Measurements from ENCODE around the gene ITGB5. TPM values are rescaled to one million over a fixed set of nuclear protein-coding genes. Genes with fewer than 3 reads are reported as not detected.

Gene ITGB5
- total RNA-seq, 6 experiments from 2014 or later, result 61.3 to 125 (median 98.4) TPM

DNA sequence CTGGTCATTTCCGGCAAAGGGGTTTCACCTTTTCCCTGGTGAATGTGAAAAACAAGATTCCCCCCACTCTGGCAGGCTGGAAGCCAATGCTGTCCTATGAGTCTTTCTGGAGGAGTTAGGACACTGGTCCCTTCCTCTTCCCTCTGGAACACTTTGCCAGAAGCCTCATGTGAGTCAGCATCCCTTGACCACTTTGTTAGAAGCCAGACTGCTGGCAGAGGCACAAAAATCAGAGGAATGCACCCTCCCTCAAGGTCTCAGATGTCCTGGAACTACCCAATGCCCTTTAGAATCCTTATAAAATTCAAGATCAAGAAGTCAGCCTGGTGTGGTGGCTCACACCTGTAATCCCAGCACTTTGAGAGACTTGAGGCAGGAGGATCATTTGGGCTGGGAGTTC lies 26.6 kb downstream of the ITGB5 start:
- H3K27ac ChIP-seq, result peak overlapping the region in 2 of 3 donors; percentile 2 to 9
- 75% methylated on average over 1 of the region's 1 CpG for WGBS (ENCODE audit: insufficient coverage, low coverage, low lambda C conversion rate, missing lambda C conversion rate)
- peak; percentile 56 to 79 (median 72) for ATAC-seq

DNA sequence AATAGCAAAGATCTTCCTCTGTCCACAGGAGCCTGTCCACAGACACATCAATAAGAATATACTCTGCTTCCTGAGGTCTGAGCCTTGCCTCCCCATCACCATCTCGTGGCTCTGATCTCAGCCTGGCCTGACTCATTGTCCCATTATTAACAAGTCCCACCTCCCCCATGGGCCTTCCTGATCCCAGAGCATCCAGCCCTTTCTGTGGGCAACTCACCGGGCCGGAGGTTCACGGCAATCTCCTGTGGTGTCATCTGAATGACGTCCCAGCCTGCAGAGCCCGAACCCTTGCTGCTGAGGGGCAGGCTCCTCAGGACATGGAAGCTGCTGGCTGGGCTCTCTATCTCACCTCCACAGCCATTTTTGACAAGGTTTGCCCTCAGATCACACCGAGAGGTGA lies 28.1 kb downstream of the ITGB5 start:
- no peak for TF ChIP-seq POLR2A (IDR thresholded peaks at IDR 0.05)
- TF ChIP-seq, protein P1, sequence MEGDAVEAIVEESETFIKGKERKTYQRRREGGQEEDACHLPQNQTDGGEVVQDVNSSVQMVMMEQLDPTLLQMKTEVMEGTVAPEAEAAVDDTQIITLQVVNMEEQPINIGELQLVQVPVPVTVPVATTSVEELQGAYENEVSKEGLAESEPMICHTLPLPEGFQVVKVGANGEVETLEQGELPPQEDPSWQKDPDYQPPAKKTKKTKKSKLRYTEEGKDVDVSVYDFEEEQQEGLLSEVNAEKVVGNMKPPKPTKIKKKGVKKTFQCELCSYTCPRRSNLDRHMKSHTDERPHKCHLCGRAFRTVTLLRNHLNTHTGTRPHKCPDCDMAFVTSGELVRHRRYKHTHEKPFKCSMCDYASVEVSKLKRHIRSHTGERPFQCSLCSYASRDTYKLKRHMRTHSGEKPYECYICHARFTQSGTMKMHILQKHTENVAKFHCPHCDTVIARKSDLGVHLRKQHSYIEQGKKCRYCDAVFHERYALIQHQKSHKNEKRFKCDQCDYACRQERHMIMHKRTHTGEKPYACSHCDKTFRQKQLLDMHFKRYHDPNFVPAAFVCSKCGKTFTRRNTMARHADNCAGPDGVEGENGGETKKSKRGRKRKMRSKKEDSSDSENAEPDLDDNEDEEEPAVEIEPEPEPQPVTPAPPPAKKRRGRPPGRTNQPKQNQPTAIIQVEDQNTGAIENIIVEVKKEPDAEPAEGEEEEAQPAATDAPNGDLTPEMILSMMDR (IDR thresholded peaks at IDR 0.05), result no peak
- peak in 1 of 3 donors; percentile 56 for DNase-seq
- no peaks in the 10 kb centered on the region for H3K27me3 ChIP-seq
- 50% methylated on average over 1 of the region's 7 CpGs for WGBS (ENCODE audit: insufficient coverage, low coverage, low lambda C conversion rate, missing lambda C conversion rate)
- no peak overlapping the region for H3K4me3 ChIP-seq
- peaks cover 0 to 20% (median 7%) of the 10 kb centered on the region in 4 donors for H3K4me1 ChIP-seq
- intact Hi-C loops (cut with DNase I), result no loop called here
- H3K9me3 ChIP-seq, result no peaks in the 10 kb centered on the region
- H3K27ac ChIP-seq, result peak overlapping the region; percentile 22 to 41 (median 23)
- peak; percentile 40 to 80 (median 56) for ATAC-seq
- H3K36me3 ChIP-seq, result peaks cover 0 to 6% (median 3%) of the 10 kb centered on the region in 4 donors

More for the DNA sequence above, 26.6 kb downstream of the ITGB5 start:
- H3K4me3 ChIP-seq, result no peak overlapping the region
- H3K27me3 ChIP-seq, result no peaks in the 10 kb centered on the region
- DNase-seq, result peak in 1 of 3 donors; percentile 44
- H3K4me1 ChIP-seq, result peaks cover 0 to 20% (median 7%) of the 10 kb centered on the region in 4 donors
- intact Hi-C loops (cut with DNase I), result no loop called here
- H3K9me3 ChIP-seq, result no peaks in the 10 kb centered on the region
- TF ChIP-seq POLR2A (IDR thresholded peaks at IDR 0.05), result no peak
- TF ChIP-seq, protein P1 (IDR thresholded peaks at IDR 0.05), result no peak
- H3K36me3 ChIP-seq, result peaks cover 0 to 6% (median under 1%) of the 10 kb centered on the region in 4 donors

- Histone ChIP-seq H3K27me3 (no peaks in the 10 kb centered on the region), H3K9me3 (no peaks in the 10 kb centered on the region), H3K27ac (peak overlapping the region; percentile 22 to 41 (median 23)), H3K4me3 (no peak overlapping the region), H3K36me3 (peaks cover 0 to 6% (median 3%) of the 10 kb centered on the region in 4 donors), H3K4me1 (peaks cover 0 to 20% (median 7%) of the 10 kb centered on the region in 4 donors)
- ATAC-seq (peak; percentile 19 to 42 (median 26)), DNase-seq (no peak)
- intact Hi-C loops (cut with DNase I), result no loop called here
- WGBS (ENCODE audit: insufficient coverage, low coverage, low lambda C conversion rate, missing lambda C conversion rate), result 44% methylated on average over 1 of the region's 1 CpG
- TF ChIP-seq, protein P1 (IDR thresholded peaks at IDR 0.05), result no peak
- no peak for TF ChIP-seq POLR2A (IDR thresholded peaks at IDR 0.05)
Measured at GRCh38 chr3:124858275-124858674, 28.9 kb downstream of the ITGB5 start.

- DNase-seq, result no peak
- H3K9me3 ChIP-seq, result no peaks in the 10 kb centered on the region
- H3K36me3 ChIP-seq, result peaks cover 0 to 6% (median 3%) of the 10 kb centered on the region in 4 donors
- no peaks in the 10 kb centered on the region for H3K27me3 ChIP-seq
- intact Hi-C loops (cut with DNase I), result no loop called here
- peaks cover 0 to 27% (median 9%) of the 10 kb centered on the region in 4 donors for H3K4me1 ChIP-seq
- TF ChIP-seq POLR2A (IDR thresholded peaks at IDR 0.05), result no peak
- TF ChIP-seq, protein P1 (IDR thresholded peaks at IDR 0.05), result no peak
- no peak for ATAC-seq
- H3K27ac ChIP-seq, result no peak overlapping the region
- 88% methylated on average over 2 of the region's 2 CpGs for WGBS (ENCODE audit: insufficient coverage, low coverage, low lambda C conversion rate, missing lambda C conversion rate)
- H3K4me3 ChIP-seq, result no peak overlapping the region
Measured at GRCh38 chr3:124856677-124857076, 30.5 kb downstream of the ITGB5 start.

All from right lobe of liver (tissue), 6 donors.